Panc1 (cell line): ENCODE data around the gene KRTAP9-1.

ENCODE experiments used
- POLR2AphosphoS5 ChIP-seq: IDR thresholded peaks from 2 replicates; pipeline ENCODE4 v1.6.1; 2012; ENCODE audit warnings: mild to moderate bottlenecking, low read depth, low read length, moderate library complexity
- TCF7L2 ChIP-seq: IDR thresholded peaks from 2 replicates; pipeline ENCODE4 v1.6.1; 2011; ENCODE audit warnings: mild to moderate bottlenecking, low read depth, low read length, inconsistent platforms
- TF ChIP-seq, protein P1 (sequence below): fragments of 450-650 bp; IDR thresholded peaks from 2 replicates; pipeline ENCODE4 v1.5.1; 2017; ENCODE audit warnings: mild to moderate bottlenecking
- TF ChIP-seq, protein P2 (sequence below), 2 experiments: IDR thresholded peaks; 2 replicates each; pipeline ENCODE4 v1.6.1; 2011 to 2012; ENCODE audit warnings: low read depth in 2 of 2, control low read depth in 1 of 2, low read length in 1 of 2, mild to moderate bottlenecking in 1 of 2, moderate library complexity in 1 of 2; ENCODE audit not compliant: insufficient read depth in 1 of 2

DNA sequence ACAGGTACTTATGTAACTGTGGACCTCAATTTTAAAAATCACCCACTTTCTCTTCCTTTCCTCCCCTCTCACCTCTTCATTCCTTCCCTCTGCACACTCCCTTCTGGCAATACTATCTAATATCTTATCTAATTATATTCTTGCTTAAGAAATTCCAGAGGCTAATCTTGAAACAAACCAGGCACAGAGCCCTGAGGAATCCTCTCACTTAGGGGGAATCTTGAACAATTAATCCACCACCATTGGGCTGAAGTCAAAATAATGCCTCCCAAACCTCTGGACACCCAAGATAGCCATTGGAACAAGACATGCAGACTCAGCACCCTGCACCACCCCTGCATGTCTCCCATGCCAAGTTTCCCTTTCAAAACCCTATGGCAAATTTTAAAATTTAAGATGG lies 48.3 kb upstream of the KRTAP9-1 start:
- TF ChIP-seq, protein P1, sequence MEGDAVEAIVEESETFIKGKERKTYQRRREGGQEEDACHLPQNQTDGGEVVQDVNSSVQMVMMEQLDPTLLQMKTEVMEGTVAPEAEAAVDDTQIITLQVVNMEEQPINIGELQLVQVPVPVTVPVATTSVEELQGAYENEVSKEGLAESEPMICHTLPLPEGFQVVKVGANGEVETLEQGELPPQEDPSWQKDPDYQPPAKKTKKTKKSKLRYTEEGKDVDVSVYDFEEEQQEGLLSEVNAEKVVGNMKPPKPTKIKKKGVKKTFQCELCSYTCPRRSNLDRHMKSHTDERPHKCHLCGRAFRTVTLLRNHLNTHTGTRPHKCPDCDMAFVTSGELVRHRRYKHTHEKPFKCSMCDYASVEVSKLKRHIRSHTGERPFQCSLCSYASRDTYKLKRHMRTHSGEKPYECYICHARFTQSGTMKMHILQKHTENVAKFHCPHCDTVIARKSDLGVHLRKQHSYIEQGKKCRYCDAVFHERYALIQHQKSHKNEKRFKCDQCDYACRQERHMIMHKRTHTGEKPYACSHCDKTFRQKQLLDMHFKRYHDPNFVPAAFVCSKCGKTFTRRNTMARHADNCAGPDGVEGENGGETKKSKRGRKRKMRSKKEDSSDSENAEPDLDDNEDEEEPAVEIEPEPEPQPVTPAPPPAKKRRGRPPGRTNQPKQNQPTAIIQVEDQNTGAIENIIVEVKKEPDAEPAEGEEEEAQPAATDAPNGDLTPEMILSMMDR: no peak
- no peak for TF ChIP-seq POLR2AphosphoS5
- no peak for TF ChIP-seq TCF7L2
- TF ChIP-seq, protein P2, sequence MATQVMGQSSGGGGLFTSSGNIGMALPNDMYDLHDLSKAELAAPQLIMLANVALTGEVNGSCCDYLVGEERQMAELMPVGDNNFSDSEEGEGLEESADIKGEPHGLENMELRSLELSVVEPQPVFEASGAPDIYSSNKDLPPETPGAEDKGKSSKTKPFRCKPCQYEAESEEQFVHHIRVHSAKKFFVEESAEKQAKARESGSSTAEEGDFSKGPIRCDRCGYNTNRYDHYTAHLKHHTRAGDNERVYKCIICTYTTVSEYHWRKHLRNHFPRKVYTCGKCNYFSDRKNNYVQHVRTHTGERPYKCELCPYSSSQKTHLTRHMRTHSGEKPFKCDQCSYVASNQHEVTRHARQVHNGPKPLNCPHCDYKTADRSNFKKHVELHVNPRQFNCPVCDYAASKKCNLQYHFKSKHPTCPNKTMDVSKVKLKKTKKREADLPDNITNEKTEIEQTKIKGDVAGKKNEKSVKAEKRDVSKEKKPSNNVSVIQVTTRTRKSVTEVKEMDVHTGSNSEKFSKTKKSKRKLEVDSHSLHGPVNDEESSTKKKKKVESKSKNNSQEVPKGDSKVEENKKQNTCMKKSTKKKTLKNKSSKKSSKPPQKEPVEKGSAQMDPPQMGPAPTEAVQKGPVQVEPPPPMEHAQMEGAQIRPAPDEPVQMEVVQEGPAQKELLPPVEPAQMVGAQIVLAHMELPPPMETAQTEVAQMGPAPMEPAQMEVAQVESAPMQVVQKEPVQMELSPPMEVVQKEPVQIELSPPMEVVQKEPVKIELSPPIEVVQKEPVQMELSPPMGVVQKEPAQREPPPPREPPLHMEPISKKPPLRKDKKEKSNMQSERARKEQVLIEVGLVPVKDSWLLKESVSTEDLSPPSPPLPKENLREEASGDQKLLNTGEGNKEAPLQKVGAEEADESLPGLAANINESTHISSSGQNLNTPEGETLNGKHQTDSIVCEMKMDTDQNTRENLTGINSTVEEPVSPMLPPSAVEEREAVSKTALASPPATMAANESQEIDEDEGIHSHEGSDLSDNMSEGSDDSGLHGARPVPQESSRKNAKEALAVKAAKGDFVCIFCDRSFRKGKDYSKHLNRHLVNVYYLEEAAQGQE (IDR thresholded peaks at IDR 0.05; ENCODE audit: insufficient read depth in 1 of 2, low read depth in 2 of 2, low read length in 1 of 2): no peak
